Transverse colon (tissue), 4 donors: ENCODE measurements around the gene TNRC6A. TPM values are rescaled to one million over a fixed set of nuclear protein-coding genes. Genes with fewer than 3 reads are reported as not detected.

Experiments
- DNase-seq: peaks from one replicate; pipeline ENCODE4 v3.0.0-alpha.2; 2019
- H3K27ac ChIP-seq, 4 donors: fragments of 200-600 bp; sonication (generic); 2 replicates each; pipeline ENCODE4 v1.5.1; 2016 to 2018; ENCODE audit warnings: inconsistent platforms in 4 of 4
- H3K27me3 ChIP-seq: fragments of 200-600 bp; sonication (generic); 2 replicates; pipeline ENCODE4 v1.5.1; 2017; ENCODE audit warnings: inconsistent platforms
- H3K36me3 ChIP-seq, 4 donors: fragments of 200-600 bp; sonication (generic); 2 replicates each; pipeline ENCODE4 v1.5.1; 2017 to 2019; ENCODE audit warnings: inconsistent platforms in 4 of 4
- H3K4me1 ChIP-seq, 4 donors: fragments of 200-600 bp; sonication (generic); 2 replicates each; pipeline ENCODE4 v1.5.1; 2017 to 2020; ENCODE audit warnings: inconsistent platforms in 4 of 4
- H3K4me3 ChIP-seq, 4 donors: fragments of 200-600 bp; sonication (generic); 1 replicate in 1 of 4; 2 replicates in 3 of 4; pipeline versions ENCODE4 v1.5.1 to v1.6.1; 2017 to 2019; ENCODE audit warnings: inconsistent platforms in 4 of 4
- H3K9me3 ChIP-seq, 2 donors: fragments of 200-600 bp; sonication (generic); 2 replicates each; pipeline ENCODE4 v1.5.1; 2017 to 2019; ENCODE audit warnings: inconsistent platforms in 2 of 2
- EP300 ChIP-seq: sonication (generic); formaldehyde crosslinking; IDR thresholded peaks from one replicate; pipeline ENCODE4 v1.6.1; 2017; ENCODE audit warnings: antibody characterized with exemption, low read depth
- POLR2A ChIP-seq: fragments of 450-650 bp; IDR thresholded peaks from one replicate; pipeline ENCODE4 v1.6.1; 2016; ENCODE audit warnings: antibody characterized with exemption, mild to moderate bottlenecking, moderate library complexity
- POLR2AphosphoS5 ChIP-seq, 3 donors: sonication (generic); formaldehyde crosslinking; IDR thresholded peaks; one replicate each; pipeline ENCODE4 v1.6.1; 2016; ENCODE audit warnings: antibody characterized with exemption in 3 of 3
- WGBS, 2 donors: methylation state at CpG; one replicate each; pipeline ENCODE4 v1.1.5; 2018; ENCODE audit warnings: low coverage in 1 of 2; 5-methylcytosine and 5-hydroxymethylcytosine counted together
- in situ Hi-C, 4 donors: fragments of 200-750 bp; cut with MboI; loops; one replicate each; pipeline versions ENCODE4 v1.15.0 to v1.15.1; 2017; ENCODE audit warnings: low sequenced_read_pairs in 3 of 4, low pct_ligation_motif_present in 1 of 4, low pct_unique_long_range_greater_than_20kb in 1 of 4
- intact Hi-C: fragments of 100-400 bp; cut with DNase I; formaldehyde crosslinking; loops from one replicate; pipeline ENCODE4 v1.15.1; 2023; ENCODE audit warnings: low total_unique reads
- total RNA-seq, 4 donors: library from RNA; depleted of rRNA; stranded (reverse); fragments of >200 nt; gene quantifications; one replicate each; pipeline ENCODE4 v1.1.0, GENCODE V29; 2016
- TF ChIP-seq, protein P1 (sequence below), 5 experiments: fragments of 200-600 bp in 3 of 5; fragments of 450-650 bp in 2 of 5; sonication (generic) in 3 of 5; IDR thresholded peaks; 1 replicate in 2 of 5; 2 replicates in 3 of 5; pipeline ENCODE4 v1.5.1; 2016 to 2017; ENCODE audit warnings: antibody characterized with exemption in 5 of 5, inconsistent platforms in 3 of 5, mild to moderate bottlenecking in 2 of 5, moderate library complexity in 1 of 5

TNRC6A gene
- total RNA-seq, 4 donors from 2014 or later: 48.2 to 77.2 (median 54.8) TPM

DNA sequence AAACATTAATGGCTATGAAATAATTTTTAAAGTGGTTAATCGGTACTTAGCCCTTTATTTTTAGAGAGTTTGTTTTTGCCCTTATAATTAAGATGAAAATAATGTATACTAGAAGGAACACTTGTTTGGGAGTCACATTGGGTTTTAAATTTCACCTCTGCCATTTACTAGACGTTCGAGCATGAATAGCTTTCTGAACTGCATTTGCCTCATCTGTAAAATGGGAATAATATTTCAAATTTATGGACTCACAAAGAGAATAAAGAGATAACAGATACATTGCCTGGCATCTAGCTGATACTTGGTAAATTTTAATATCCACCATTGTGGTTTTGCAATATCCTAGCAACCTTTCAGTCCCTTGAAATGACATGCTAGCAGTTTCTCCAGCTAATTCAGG is 36.6 kb downstream of the TNRC6A start:
- peaks cover 0 to 16% (median 1%) of the 10 kb centered on the region in 4 donors for H3K36me3 ChIP-seq
- no peaks in the 10 kb centered on the region for H3K9me3 ChIP-seq
- in situ Hi-C loops (no loop called here), intact Hi-C loops (no loop called here)
- DNase-seq: no peak
- H3K27ac ChIP-seq: no peak overlapping the region
- H3K4me1 ChIP-seq: peaks cover 0 to 5% (median 2%) of the 10 kb centered on the region in 4 donors
- H3K4me3 ChIP-seq: no peak overlapping the region
- TF ChIP-seq POLR2A: no peak
- no peak for TF ChIP-seq EP300
- TF ChIP-seq, protein P1, sequence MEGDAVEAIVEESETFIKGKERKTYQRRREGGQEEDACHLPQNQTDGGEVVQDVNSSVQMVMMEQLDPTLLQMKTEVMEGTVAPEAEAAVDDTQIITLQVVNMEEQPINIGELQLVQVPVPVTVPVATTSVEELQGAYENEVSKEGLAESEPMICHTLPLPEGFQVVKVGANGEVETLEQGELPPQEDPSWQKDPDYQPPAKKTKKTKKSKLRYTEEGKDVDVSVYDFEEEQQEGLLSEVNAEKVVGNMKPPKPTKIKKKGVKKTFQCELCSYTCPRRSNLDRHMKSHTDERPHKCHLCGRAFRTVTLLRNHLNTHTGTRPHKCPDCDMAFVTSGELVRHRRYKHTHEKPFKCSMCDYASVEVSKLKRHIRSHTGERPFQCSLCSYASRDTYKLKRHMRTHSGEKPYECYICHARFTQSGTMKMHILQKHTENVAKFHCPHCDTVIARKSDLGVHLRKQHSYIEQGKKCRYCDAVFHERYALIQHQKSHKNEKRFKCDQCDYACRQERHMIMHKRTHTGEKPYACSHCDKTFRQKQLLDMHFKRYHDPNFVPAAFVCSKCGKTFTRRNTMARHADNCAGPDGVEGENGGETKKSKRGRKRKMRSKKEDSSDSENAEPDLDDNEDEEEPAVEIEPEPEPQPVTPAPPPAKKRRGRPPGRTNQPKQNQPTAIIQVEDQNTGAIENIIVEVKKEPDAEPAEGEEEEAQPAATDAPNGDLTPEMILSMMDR (IDR thresholded peaks at IDR 0.05): no peak
- TF ChIP-seq POLR2AphosphoS5 (IDR thresholded peaks at IDR 0.05): no peak
- no peaks in the 10 kb centered on the region for H3K27me3 ChIP-seq
- WGBS, 2 donors: 93 to 98% methylated on average over 3 of the region's 3 CpGs

DNA sequence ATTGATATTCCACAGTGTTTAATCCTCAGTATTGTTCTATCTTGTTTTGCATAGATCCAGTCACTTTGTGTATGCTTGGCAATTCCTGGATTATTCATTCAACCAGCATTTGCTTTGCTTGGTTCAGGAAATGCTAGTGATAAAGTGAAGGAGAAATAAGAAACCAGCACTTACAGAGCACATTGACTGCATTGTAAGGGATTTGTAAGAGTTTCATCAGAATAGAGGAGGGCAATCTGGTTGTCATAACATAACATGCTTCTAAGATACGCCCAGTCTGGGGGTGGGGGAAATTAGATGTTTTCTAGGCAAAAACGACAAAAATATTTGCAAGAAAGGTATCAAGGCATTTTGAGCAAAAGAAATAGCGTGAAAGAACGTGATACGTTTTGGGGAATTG is 40.4 kb downstream of the TNRC6A start:
- Histone ChIP-seq H3K27ac (no peak overlapping the region), H3K4me3 (no peak overlapping the region), H3K4me1 (peaks cover under 1 to 20% (median 3%) of the 10 kb centered on the region in 4 donors), H3K36me3 (peaks cover 0 to 7% (median 2%) of the 10 kb centered on the region in 4 donors), H3K9me3 (no peaks in the 10 kb centered on the region), H3K27me3 (no peaks in the 10 kb centered on the region)
- DNase-seq: no peak
- in situ Hi-C loops (no loop called here), intact Hi-C loops (no loop called here)
- WGBS, 2 donors: 95% methylated on average over 5 of the region's 5 CpGs
- no peak for TF ChIP-seq POLR2AphosphoS5 (IDR thresholded peaks at IDR 0.05)
- TF ChIP-seq EP300: no peak
- TF ChIP-seq, protein P1 (IDR thresholded peaks at IDR 0.05): no peak
- TF ChIP-seq POLR2A: no peak

DNA sequence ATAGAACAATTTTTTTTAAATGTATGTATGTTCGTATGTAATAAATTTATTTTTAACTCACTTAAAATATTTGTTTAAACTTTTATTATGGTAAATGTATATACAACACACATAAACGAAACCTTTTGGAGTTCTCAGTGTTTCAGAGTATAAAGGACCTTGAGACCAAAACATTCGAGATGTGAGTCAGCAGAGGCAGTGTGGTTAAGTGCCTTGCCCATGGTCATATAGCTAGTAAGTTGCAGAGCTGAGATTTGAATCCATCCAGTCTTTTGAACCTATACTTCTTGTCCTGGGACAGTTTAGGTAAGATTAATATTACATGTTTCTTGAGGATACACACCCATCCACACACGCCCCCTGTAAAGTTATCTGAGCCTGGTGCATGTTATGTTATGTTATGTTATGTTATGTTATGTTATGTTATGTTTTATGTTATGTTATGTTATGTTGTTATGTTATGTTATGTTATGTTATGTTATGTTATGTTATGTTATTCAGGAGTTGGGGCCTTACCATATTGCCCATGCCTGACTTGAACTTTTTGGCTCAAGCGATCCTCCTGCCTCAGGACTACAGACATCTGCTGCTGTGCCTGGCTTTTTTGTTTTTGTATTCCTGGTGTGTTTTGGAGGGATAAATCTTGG is 41.8 kb downstream of the TNRC6A start:
- Histone ChIP-seq H3K27ac (no peak overlapping the region), H3K27me3 (no peaks in the 10 kb centered on the region), H3K36me3 (peaks cover 0 to 7% (median 2%) of the 10 kb centered on the region in 4 donors), H3K9me3 (no peaks in the 10 kb centered on the region), H3K4me1 (peaks cover 11 to 34% (median 16%) of the 10 kb centered on the region in 4 donors), H3K4me3 (no peak overlapping the region)
- DNase-seq: no peak
- intact Hi-C loops (no loop called here), in situ Hi-C loops (no loop called here)
- 70 to 74% methylated on average over 5 of the region's 5 CpGs for WGBS, 2 donors
- TF ChIP-seq, protein P1 (IDR thresholded peaks at IDR 0.05): no peak
- TF ChIP-seq EP300 (no peak), POLR2A (no peak), POLR2AphosphoS5 (IDR thresholded peaks at IDR 0.05) (no peak)

DNA sequence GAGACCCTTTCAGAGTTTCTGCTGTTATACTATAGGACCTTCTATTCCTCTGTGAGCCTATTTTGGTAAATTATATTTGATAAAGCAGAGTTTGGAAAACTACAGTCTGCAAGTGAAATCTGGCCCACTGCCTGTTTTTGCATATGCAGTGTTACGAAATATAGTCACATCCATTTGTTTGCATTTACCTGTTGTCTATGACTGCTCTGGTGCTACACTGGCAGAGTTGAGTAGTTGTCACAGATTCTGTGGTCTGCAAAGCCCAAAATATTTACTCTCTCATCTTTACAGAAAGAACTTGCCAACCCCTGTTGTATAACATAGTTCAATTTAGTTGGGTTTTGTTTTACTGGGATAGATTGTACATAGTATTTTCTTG is 42.3 kb downstream of the TNRC6A start:
- WGBS, 2 donors: 70 to 76% methylated on average over 1 of the region's 1 CpG
- Histone ChIP-seq H3K4me3 (no peak overlapping the region), H3K4me1 (peaks cover 11 to 39% (median 16%) of the 10 kb centered on the region in 4 donors), H3K27me3 (no peaks in the 10 kb centered on the region), H3K9me3 (no peaks in the 10 kb centered on the region), H3K27ac (no peak overlapping the region), H3K36me3 (peaks cover 0 to 7% (median 2%) of the 10 kb centered on the region in 4 donors)
- no peak for DNase-seq
- in situ Hi-C loops (no loop called here), intact Hi-C loops (no loop called here)
- TF ChIP-seq, protein P1 (IDR thresholded peaks at IDR 0.05): no peak
- TF ChIP-seq POLR2AphosphoS5 (IDR thresholded peaks at IDR 0.05) (no peak), EP300 (no peak), POLR2A (no peak)
